Stimulated activated memory B cell treated with anti-CD40 and anti-IgM and Interleukin-4, amounts not matched to agents 10 μg/mL and 1 μg/mL and 100 μg/mL, for 72 hours (primary cell): ENCODE results near the gene GPRIN3.
A peak's percentile ranks its signal among the peaks of the same experiment; 100 is the strongest.
"Not testable (repeated sequence)": the region's sequence is repeated elsewhere in the genome, so short reads cannot be mapped to it uniquely, and the experiment has no call there.

Experiments used
- ATAC-seq: fragments of 150-1000 bp; cut with Tn5 transposase; 2 replicates; pipeline ENCODE4 v1.10.0; 2021
- H3K27ac Mint-ChIP-seq: one replicate; pipeline ENCODE4 v1.8.0; 2022; ENCODE audit warnings: mild to moderate bottlenecking, mixed read lengths
- H3K27me3 Mint-ChIP-seq: one replicate; pipeline ENCODE4 v1.8.0; 2022; ENCODE audit warnings: mixed read lengths
- H3K36me3 Mint-ChIP-seq: one replicate; pipeline ENCODE4 v1.8.0; 2022; ENCODE audit warnings: mixed read lengths
- H3K4me1 Mint-ChIP-seq: one replicate; pipeline ENCODE4 v1.8.0; 2022; ENCODE audit warnings: mixed read lengths
- H3K4me3 Mint-ChIP-seq: one replicate; pipeline ENCODE4 v1.8.0; 2022; ENCODE audit warnings: mild to moderate bottlenecking, moderate library complexity, mixed read lengths
- H3K9me3 Mint-ChIP-seq: one replicate; pipeline ENCODE4 v1.8.0; 2022; ENCODE audit warnings: mixed read lengths

The GPRIN3 gene

DNA sequence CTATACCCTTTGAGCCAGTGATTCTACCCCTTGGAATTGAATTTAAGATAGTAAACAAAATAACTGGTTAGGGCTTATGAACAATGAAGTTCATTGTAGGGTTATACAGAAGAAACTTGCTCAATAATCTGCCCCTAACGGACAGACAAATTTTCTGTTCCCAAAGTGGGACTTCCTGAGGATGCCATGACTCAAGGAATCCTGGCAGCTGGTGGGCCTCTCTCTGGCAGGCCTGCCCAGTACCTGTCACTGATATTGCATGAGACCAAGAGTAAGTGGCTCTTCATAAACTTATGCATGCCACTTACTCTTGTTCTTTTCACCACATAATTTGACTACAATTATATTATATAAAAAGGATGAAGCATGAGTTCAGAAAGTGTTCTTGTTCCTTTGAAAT is 41.5 kb downstream of the GPRIN3 start:
- Mint-ChIP-seq H3K9me3 (no peaks in the 10 kb centered on the region), H3K36me3 (no peaks in the 10 kb centered on the region), H3K4me1 (peaks cover 11% of the 10 kb centered on the region), H3K27me3 (no peaks in the 10 kb centered on the region), H3K4me3 (no peak overlapping the region), H3K27ac (no peak overlapping the region)
- no peak for ATAC-seq

DNA sequence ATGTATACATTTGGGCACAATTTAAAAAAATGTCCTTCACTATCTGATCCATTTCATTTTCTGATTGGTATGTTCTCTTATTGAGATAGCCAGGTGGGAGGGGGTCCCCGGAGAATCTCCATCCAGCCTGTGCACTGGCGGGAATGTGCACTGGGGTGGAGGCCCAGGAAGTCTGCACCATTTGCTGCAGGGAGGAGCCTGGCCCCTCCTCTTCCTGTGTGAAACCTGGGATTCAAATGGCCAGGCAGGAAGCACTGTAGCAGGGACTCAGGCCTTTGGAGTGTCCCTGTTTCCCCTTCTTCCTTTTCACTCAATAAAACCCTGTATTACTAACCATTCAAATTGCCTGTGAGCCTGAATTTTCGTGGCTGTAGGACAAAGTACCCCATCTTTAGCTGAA is 44.3 kb downstream of the GPRIN3 start:
- Mint-ChIP-seq H3K4me3 (no peak overlapping the region), H3K9me3 (no peaks in the 10 kb centered on the region), H3K27me3 (no peaks in the 10 kb centered on the region), H3K36me3 (no peaks in the 10 kb centered on the region), H3K4me1 (peaks cover 6% of the 10 kb centered on the region), H3K27ac (no peak overlapping the region)
- ATAC-seq = no peak

DNA sequence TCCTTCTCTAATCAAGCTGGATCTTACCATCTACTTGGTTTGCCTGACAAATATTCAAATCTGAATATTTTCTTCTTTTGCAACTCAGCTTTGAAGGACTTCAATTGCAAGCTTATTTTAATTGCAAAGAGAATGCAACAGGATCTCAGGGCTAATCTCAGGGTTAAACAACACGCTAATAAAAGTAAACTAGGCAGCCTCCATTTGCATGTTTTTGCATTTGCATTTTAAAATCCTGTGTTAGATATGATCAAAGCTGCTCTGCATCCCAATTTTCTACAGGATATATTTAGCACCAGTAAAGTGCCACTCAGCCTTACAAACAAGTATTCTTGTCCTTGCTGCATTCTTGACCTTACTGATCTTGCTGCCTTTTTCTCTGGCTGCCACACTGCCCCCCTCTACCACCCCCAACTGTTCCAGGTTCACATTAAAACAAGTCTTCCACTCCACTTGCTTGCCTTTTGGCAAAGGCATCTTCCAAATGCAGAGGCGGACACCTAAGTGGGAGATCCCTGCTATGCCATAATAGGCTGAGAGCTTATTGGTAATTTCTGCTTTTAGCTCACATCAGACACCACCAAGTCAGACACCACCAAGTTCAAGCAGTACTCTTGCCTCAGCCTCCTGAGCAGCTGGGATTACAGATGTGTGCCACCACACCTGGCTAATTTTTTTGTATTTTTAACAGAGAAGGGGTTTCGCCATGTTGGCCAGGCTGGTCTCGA is 48.1 kb downstream of the GPRIN3 start:
- no peaks in the 10 kb centered on the region for H3K36me3 Mint-ChIP-seq

DNA sequence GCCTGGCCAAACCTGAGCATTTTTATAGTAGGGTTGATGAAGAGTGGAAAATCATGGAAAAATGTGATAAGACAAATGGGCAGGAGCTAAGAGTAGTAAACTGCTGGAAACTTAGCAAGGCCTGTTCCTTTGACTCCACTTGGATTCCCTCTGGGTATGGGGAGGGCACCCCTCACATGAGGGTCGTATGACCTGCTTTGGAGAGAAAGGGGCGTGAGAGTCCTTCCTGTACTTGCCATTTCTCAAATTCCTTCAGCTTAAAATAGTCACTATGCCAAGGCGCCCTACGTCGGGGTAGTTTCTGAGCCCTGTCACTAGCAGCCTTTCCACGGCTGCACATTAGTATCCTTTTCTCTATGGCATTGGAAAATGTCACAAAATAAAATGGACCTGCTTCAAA is 49.1 kb downstream of the GPRIN3 start:
- Mint-ChIP-seq H3K4me3 (no peak overlapping the region), H3K27ac (no peak overlapping the region)

More for the DNA sequence above, 48.1 kb downstream of the GPRIN3 start:
- H3K27ac Mint-ChIP-seq = no peak overlapping the region
- H3K4me3 Mint-ChIP-seq = no peak overlapping the region
- no peaks in the 10 kb centered on the region for H3K9me3 Mint-ChIP-seq
- no peaks in the 10 kb centered on the region for H3K27me3 Mint-ChIP-seq
- H3K4me1 Mint-ChIP-seq = peaks cover 10% of the 10 kb centered on the region
- no peak for ATAC-seq

DNA sequence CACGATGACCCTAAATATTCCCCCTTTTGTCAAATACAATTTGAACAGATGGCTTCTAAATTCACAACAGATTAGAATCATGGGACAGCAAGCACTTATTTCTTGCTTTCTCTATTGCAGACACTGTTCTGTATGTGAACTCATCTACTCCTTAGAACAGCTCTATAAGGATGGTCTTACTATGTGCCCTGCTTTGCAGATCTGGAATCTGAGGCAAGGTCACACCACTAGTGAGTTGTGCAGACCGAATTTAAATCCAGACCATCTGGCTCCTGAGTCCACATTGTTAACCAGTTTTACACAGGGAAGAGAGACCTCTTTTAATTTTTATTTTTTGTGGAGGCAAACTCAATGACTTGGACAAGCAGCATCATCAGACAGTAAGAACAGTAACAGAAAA is 50.2 kb downstream of the GPRIN3 start:
- Mint-ChIP-seq H3K36me3 (no peaks in the 10 kb centered on the region), H3K4me3 (no peak overlapping the region), H3K4me1 (peaks cover 5% of the 10 kb centered on the region), H3K9me3 (no peaks in the 10 kb centered on the region), H3K27me3 (no peaks in the 10 kb centered on the region), H3K27ac (no peak overlapping the region)
- ATAC-seq = no peak

More for the DNA sequence above, 49.1 kb downstream of the GPRIN3 start:
- no peaks in the 10 kb centered on the region for H3K27me3 Mint-ChIP-seq
- no peaks in the 10 kb centered on the region for H3K9me3 Mint-ChIP-seq
- no peaks in the 10 kb centered on the region for H3K36me3 Mint-ChIP-seq
- no peak for ATAC-seq
- H3K4me1 Mint-ChIP-seq = peaks cover 10% of the 10 kb centered on the region

DNA sequence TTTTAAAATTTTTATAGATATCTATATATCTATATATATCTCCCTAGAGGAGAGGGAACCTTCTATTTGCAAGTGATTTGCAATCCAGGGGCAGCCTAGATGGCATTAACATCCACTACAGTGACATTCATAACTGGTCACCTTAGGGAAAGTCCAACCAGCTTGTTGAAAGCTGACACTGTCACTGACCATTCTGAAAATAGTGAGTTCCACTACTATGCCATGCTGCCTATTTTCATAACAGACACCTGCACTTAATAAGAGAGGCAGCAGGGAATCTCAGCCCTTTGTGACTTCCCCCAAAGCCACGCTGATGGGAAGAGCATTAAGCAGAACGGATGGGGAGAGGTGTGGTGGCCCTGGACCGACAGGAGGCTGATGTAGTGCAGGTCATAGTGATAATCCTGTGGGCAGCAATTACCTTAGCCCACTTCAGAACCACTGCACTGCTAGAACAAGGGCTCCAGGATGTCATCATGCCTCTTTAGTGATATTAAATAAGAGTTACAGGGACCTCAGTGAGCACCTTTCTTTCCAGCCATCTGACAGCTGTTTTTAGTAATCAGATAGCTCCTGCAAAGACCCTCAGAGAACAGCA is 51.3 kb downstream of the GPRIN3 start:
- Mint-ChIP-seq H3K4me3 (no peak overlapping the region), H3K27me3 (no peaks in the 10 kb centered on the region), H3K36me3 (no peaks in the 10 kb centered on the region), H3K27ac (no peak overlapping the region), H3K9me3 (no peaks in the 10 kb centered on the region), H3K4me1 (peaks cover 5% of the 10 kb centered on the region)
- no peak for ATAC-seq

DNA sequence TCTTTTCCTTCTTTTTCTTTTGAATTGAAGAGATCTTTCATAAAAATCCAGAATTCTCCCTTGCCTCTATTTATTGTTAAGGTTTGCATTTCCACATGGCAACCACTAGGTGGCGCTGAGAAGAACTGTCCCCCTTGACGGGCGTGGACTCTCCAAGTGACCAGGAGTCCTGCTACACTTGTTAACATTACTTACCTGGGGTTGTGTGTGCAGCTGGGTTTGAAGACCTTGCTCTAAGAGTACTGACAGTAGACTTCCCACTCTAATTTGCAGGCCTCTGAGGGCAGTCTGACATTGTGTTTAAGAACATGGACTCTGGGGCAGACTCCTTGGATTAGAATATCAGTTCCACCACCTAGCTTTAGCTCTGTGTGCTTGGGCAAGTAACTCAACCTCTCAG is 52.8 kb downstream of the GPRIN3 start:
- Mint-ChIP-seq H3K36me3 (no peaks in the 10 kb centered on the region), H3K9me3 (no peaks in the 10 kb centered on the region), H3K27ac (no peak overlapping the region), H3K4me1 (peaks cover 5% of the 10 kb centered on the region), H3K4me3 (no peak overlapping the region), H3K27me3 (no peaks in the 10 kb centered on the region)
- ATAC-seq = peak; percentile 55

DNA sequence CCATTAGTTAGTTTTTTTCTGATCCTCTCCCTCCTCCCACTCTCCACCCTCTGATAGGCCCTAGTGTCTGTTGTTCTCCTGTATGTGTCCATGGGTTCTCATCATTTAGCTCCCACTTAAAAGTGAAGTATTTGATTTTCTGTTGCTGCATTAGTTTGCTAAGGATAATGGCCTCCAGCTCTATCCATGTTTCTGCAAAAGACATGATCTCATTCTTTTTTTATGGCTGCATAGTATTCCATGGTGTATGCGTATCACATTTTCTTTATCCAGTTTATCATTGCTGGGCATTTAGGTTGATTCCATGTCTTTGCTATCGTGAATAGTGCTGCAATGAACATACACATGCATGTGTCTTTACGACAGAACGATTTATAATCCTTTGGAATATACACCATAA is 53.3 kb downstream of the GPRIN3 start:
- not testable (repeated sequence) for ATAC-seq, H3K27me3 Mint-ChIP-seq, H3K36me3 Mint-ChIP-seq, H3K27ac Mint-ChIP-seq, H3K4me3 Mint-ChIP-seq, H3K9me3 Mint-ChIP-seq, H3K4me1 Mint-ChIP-seq

DNA sequence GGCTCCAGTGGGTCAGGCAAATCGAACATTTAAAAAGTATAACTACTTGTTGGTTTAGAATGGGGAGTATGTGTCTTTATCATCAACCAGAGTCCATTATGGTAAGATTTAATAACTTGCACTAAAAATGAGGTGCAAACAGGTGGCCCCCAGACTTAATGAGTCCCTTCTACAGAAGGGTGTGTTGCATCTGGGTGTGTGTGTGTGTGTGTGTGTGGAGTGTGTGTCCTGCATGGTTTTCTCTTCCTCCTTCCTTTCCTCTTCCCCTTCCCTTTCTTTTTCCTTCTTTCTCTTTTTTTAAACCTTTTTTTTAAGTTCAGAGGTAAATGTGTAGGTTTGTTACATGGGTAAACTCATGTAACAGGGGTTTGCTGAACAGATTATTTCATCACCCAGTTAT is 53.7 kb downstream of the GPRIN3 start:
- Mint-ChIP-seq H3K27me3 (no peaks in the 10 kb centered on the region), H3K27ac (no peak overlapping the region), H3K4me3 (no peak overlapping the region), H3K9me3 (no peaks in the 10 kb centered on the region), H3K4me1 (peaks cover 5% of the 10 kb centered on the region), H3K36me3 (no peaks in the 10 kb centered on the region)
- ATAC-seq = no peak

DNA sequence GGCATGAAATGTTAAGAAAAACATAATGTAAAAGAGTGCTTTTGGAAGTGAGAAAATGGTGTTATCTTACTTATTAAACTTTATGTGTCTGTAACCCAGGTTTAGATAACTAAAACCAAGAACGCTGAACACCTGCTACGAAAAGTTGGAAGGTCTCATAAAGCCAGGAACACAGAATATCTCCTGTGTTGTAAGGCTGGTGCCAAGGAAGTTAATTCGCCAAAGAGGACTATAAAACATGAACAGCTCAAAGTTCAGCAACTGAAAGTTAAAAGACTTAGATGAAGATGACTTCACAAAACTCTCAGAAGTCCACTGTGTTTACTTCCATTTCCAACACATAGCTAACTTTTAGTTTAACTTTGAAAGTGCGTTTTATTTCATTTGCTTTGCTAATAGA is 54.3 kb downstream of the GPRIN3 start:
- no peaks in the 10 kb centered on the region for H3K27me3 Mint-ChIP-seq
- no peak overlapping the region for H3K27ac Mint-ChIP-seq
- H3K4me3 Mint-ChIP-seq = no peak overlapping the region
- peaks cover 5% of the 10 kb centered on the region for H3K4me1 Mint-ChIP-seq
- no peaks in the 10 kb centered on the region for H3K9me3 Mint-ChIP-seq
- ATAC-seq = no peak
- H3K36me3 Mint-ChIP-seq = no peaks in the 10 kb centered on the region

DNA sequence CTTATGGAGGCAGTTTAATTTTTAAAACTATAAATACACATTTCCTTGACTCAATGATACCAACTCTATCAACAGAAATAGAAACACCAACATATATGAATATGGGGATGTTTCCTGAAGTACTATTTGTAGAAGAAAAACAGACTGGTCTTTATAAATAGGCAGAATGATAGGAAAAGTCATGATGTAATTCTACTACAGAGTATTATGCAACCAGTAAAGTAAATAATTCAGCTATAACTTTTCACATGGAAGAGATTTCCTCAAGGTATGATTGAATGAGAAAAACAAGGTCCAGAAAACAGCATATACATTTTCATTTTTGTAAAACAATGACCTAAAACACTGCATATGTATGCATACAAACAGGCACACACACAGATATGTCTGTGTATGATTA is 56.2 kb downstream of the GPRIN3 start:
- Mint-ChIP-seq H3K27ac (no peak overlapping the region), H3K9me3 (no peaks in the 10 kb centered on the region), H3K27me3 (no peaks in the 10 kb centered on the region), H3K36me3 (no peaks in the 10 kb centered on the region), H3K4me3 (no peak overlapping the region), H3K4me1 (peaks cover 5% of the 10 kb centered on the region)
- ATAC-seq = no peak

DNA sequence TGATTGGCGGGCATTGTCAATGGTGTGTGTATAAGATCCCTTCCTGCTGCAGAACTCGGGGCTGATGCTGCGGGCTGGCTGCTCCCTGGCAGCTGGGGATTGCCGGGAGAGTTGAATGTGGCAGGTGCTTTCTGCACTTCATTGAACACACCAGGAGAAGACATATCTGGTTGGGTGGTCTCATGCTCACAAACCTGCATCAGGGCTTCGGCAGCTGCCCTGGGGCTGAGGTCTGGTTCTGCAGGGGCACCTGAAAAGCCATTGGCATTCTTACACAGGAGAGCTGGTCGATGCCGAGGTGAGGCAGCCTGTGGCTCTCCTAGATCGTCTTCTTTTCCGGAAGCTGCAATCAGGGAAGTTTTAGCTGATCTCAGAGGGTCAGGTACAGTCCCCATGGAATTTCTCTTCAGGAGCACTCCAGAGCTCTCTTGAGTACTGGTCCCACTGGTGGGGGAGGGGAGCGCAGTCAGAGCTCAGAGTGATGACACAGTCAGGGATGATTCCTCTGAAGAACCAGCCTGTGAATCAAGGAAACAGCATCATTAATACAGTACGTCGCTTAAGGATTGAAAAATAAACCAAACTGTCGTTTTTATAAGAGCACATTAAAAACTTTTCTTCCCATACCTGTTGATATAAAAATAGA is 57.8 kb downstream of the GPRIN3 start:
- no peak overlapping the region for H3K27ac Mint-ChIP-seq
- no peak for ATAC-seq
- H3K9me3 Mint-ChIP-seq = no peaks in the 10 kb centered on the region
- no peaks in the 10 kb centered on the region for H3K36me3 Mint-ChIP-seq
- no peak overlapping the region for H3K4me3 Mint-ChIP-seq
- peaks cover 3% of the 10 kb centered on the region for H3K4me1 Mint-ChIP-seq
- no peaks in the 10 kb centered on the region for H3K27me3 Mint-ChIP-seq

DNA sequence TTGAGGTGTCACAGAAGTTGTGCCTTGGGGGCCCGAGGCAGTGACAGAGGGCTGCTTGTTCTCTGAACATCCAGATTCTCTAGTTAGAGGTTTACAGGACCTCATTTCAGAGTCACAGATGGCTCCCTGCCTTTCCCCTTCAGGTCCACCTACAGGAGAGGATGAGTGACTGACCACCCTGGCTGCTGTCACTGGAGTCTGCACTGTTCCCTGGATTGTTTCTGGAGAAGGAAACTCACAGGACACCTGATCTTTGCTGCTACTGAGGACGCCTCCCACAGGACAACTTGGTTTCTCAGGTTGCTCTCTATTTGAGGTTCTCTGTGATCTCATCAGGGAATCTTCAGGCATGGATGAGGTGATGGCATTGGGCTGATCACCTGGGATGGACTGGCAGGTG is 58.3 kb downstream of the GPRIN3 start:
- no peaks in the 10 kb centered on the region for H3K36me3 Mint-ChIP-seq
- H3K27ac Mint-ChIP-seq = no peak overlapping the region
- no peaks in the 10 kb centered on the region for H3K27me3 Mint-ChIP-seq
- no peak for ATAC-seq
- no peaks in the 10 kb centered on the region for H3K9me3 Mint-ChIP-seq
- no peaks in the 10 kb centered on the region for H3K4me1 Mint-ChIP-seq
- H3K4me3 Mint-ChIP-seq = no peak overlapping the region

DNA sequence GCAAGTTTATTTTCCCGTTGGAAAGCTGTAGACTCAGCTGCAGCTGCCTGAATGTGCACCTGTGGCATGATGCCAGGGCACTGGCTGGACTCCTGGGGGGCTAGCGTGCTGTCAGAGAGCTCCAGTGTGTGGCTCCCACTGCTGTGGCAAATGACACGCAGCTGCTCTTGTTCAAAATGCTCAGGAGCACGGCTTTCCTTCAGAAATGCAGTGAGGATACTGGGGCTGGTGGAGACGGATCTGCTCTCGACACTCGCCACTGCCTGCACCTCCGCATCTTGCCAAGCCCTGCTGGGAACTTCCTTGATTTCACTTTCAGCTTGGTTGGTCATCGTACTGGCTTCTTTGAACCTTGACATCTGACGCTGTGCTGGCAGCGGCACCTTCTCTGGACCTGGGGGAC is 58.7 kb downstream of the GPRIN3 start:
- Mint-ChIP-seq H3K4me3 (no peak overlapping the region), H3K27ac (no peak overlapping the region), H3K4me1 (no peaks in the 10 kb centered on the region), H3K36me3 (no peaks in the 10 kb centered on the region), H3K27me3 (no peaks in the 10 kb centered on the region), H3K9me3 (no peaks in the 10 kb centered on the region)
- ATAC-seq = no peak

DNA sequence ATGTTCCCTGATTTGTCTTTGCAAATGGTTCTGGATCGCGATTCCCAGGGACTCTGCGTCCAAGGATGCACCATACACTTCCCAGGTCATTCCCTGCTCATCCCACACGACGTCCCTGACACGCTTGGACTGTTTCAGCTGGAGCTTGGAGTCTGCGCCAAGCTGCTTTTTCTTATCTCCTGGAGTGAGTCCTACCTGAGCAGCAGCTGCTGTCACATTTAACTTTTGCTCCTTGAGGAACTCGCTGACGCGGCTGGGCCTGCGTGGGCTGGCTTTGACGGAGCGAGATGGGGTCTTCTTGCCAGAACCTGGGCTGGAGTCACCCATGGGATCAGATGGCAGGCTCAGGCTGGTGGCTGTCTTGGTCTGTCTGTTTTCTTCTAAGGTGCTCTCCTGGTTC is 59.6 kb downstream of the GPRIN3 start:
- Mint-ChIP-seq H3K4me1 (no peaks in the 10 kb centered on the region), H3K27ac (no peak overlapping the region), H3K4me3 (no peak overlapping the region), H3K36me3 (no peaks in the 10 kb centered on the region), H3K27me3 (no peaks in the 10 kb centered on the region), H3K9me3 (no peaks in the 10 kb centered on the region)
- ATAC-seq = no peak

DNA sequence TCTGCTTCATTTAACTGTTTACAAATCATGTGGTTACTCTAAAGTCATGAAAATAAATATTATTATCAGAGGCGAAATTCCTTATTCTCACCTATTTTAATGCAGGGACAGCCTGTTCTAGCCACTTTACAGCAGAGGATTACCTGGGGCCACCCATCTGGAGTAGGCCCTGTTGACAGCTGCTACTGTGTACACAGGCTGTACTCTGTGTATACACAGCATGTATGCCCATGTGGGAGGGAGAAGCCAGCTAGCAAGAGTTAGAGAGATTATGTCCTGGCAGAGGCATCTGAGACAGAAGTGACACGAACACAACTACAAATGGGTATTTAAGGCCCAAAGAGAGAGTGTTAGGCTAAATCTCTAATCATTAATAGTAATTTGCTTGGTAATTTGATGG is 62.1 kb downstream of the GPRIN3 start:
- Mint-ChIP-seq H3K27ac (no peak overlapping the region), H3K4me1 (no peaks in the 10 kb centered on the region)

More for the DNA sequence above, 62.1 kb downstream of the GPRIN3 start:
- H3K4me3 Mint-ChIP-seq = no peak overlapping the region
- no peaks in the 10 kb centered on the region for H3K9me3 Mint-ChIP-seq
- ATAC-seq = peak; percentile 16
- no peaks in the 10 kb centered on the region for H3K36me3 Mint-ChIP-seq
- no peaks in the 10 kb centered on the region for H3K27me3 Mint-ChIP-seq
